Activated gamma-delta T cell (primary cell): ENCODE measurements around the gene TSPAN6.

Source experiments
- DNase-seq: peaks from one replicate; lab custom pipeline; 2025; lab: John Stamatoyannopoulos, UW
- total RNA-seq, 2 donors: gene quantifications; one replicate each; lab custom pipeline; 2026; lab: John Stamatoyannopoulos, UW

Gene TSPAN6
- 0.74 to 1.8 reads per million in 2 donors for total RNA-seq

DNA sequence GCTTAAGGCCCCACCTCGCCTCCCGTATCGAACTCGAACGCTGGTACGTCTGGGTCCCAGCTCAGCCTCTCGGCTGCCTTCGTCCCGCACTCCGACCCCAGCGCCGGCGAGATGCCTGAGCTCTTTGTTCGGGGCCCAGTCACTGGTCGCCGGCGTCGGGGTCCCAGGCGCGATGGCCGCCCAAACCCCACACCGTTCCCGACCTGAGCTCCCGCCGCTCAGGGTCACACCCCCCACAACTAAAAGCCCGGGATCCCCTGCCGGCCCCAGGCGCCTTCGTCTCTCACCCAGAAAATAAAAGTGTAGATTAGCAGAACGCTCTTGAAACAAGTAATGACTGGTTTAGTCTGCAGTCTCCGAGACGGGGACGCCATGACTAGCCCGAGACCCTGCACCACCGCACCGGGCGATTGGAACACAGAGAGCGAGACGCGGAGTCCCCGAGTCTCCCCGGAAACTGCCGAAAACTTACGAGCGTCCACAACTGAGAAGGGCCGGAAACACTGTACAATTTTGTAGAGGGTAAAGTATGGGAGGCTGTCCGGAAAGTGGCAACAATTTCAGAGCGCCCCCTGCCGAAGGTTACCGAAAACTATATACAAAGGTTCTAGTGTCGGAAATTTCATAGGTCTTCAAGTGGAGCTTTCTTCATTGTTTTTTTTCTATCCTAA is at the start of gene TSPAN6:
TSS of gene TSPAN6 (minus strand) at position 486 of the 671 bp plus-strand sequence. CDS start at position 374, 112 bp downstream.
- no peak for DNase-seq

DNA sequence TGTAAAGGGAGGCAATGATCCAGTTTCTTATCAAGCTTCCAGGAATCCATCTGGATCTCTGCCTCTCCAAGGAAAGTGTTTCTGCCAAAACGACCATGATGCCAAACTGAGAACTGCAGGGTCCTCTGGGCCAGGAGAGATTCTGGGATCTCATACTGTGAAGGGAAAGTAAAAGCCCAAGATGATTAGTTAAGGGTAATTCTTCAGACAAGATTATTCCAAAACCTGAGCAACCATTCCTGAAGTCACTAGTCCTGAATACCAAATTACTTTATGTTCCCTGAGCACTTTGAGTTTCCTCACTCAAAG is 49.3 kb upstream of the TSPAN6 start:
- no peak for DNase-seq

GRCh38 chrX:100685284-100685996 is 48.8 kb upstream of the TSPAN6 start:
- DNase-seq: no peak

DNA sequence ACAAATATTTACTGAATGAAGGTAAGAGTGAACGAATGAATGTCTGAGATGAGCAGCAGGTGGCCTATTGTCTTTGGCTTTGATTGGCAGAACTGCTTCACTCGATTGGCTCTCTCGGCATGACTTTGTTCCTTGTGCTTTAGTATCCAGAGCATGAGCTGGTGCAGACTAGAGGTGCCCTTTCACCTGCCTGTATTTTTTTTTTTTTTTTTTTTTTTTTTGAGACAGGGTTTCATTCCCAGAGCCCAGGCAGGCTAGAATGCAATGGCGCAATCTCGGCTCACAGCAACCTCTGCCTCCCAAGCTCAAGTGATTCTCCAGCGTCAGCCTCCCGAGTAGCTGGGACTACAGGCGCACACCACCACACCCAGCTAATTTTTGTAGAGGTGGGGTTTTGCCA is 46.3 kb upstream of the TSPAN6 start:
- DNase-seq: no peak

DNA sequence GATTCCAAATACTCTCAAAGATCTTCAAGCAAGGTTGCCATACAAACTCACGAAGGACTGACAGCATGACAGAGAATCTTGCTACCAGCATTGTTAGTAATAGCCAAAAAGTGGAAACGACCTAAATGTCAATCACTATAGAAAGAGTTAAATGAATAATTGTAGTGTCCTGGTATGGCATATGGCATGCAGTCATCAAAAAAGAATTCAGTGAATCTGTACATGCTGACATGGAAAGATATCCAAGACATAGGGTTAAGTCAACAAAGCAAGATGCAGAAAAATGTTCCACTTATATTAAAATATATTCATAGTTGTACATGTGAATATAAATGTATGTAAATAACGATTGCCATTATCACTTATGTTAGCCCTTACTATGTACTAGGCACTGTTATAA is 45.0 kb upstream of the TSPAN6 start:
- DNase-seq: no peak

- no peak for DNase-seq
Observed at GRCh38 chrX:100680756-100681155, 44.1 kb upstream of the TSPAN6 start.

GRCh38 chrX:100677611-100678181 is 41.1 kb upstream of the TSPAN6 start:
- no peak for DNase-seq

GRCh38 chrX:100674705-100675104 is 38.1 kb upstream of the TSPAN6 start:
- no peak for DNase-seq

DNA sequence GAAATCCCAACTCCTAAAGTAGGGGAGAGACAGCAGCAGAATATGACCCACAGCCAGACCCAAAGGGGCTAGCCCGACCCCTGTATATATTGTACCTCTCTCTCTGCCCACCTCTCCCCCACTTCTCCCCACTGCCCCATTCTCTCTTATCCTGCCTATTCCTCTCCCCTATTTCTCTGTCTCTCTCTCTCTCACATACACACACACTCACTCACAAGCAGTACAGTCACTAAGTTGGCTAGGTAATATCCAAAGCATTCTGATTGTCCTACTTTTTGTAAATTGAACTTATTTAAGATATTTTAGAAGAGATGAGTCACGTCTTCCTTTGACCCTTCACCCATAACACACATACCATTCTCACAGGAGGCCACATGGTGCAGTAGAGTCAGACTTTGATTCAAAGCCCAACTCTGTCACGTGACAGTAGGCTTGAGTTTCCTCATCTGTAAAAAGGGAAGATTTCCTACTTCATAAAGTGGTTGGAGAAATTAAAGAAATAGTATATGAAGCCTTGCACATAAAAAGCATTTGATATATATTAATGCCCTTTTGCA is 36.9 kb upstream of the TSPAN6 start:
- no peak for DNase-seq

DNA sequence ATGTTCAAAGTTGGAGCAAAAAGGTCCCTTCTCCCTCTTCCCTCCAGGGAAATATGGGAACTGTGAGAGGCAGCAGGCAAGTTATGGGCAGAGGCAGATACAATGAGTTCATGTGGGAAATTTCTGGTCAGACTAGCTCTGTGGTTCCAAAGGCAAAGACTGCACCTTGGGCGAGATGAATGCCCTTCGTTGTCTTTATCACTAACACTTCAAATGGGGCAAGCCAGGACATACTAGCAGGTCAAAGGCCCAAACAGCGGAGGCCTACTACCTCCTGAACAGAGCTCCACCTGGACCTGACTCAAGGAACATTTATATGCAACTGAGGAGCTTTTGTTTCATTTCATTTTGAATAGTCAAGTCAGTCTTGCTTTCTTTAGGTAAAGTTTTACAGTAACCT is 36.4 kb upstream of the TSPAN6 start:
- DNase-seq: no peak

GRCh38 chrX:100663642-100664041 is 27.0 kb upstream of the TSPAN6 start:
- no peak for DNase-seq

DNA sequence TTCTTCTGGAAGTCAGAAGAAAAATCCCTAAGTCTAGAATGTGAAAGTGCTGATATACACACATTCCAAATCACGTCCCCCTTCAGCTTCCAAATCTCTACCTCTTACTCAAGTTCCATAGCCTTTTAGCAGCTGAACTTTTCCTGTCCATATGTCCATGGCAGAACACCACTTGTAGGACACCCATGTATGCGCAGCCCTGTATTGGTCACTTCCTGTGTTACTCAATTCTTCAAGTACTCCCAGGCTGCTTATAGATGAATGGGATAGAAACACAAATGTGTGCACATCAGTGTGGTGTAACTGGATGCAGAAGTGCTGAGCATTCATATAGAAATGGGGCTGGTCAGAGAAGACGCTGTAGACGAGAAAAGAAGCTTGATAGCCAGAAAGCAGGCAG is 26.2 kb upstream of the TSPAN6 start:
- DNase-seq: no peak

DNA sequence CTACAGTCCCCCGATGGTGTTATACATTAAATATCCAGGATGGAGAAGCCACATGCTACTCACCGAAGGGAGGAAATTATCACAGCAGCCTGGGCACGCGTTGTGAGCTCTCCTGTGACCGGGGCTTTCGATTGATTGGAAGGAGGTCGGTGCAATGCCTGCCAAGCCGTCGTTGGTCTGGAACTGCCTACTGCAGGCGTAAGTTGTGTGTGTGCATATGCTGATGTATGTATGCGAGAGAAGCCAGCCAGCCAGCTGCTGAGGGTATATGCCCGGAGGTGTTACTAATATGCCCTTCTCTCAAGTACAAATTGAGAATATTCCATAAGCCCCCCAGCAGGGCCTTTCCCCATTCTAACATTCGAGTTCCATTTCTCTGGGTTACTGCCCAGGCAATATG is 25.6 kb upstream of the TSPAN6 start:
- no peak for DNase-seq

DNA sequence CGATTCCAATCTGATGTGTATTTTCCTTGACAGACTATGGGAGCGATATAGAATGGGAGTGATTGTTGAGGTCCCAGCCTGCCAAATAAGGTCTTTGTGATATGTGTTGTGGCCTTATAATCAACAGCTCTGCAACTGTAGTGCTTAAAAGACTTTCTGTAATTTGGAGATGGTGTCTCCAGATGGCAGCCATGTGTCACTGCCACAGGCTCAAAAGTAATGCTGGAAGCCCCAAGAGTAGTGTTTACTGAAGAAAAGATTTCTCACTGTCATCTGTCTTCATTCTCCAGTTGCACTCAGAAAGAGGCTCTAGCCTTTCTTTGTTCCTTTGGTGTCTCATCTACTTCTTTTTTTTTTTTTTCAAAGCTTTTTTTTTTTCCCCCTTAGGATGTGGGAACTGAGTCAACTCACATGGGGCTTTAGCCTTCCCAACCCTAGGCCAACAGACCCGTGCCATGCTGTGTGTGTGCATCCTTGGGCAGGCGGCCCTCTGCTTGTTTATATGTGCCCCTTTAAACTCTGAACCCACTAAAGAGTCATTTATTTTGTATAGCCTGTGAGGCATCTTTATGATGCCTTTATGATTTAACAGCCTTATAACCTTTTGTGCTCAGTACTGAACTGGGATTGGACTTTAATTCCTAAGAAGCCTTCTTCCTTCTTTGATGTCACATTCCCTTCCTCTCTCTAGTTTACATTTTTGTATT is 23.0 kb upstream of the TSPAN6 start:
- DNase-seq: no peak

- DNase-seq: no peak
Observed at GRCh38 chrX:100658941-100659381, 22.4 kb upstream of the TSPAN6 start.

GRCh38 chrX:100654261-100654660 is 17.7 kb upstream of the TSPAN6 start:
- no peak for DNase-seq

DNA sequence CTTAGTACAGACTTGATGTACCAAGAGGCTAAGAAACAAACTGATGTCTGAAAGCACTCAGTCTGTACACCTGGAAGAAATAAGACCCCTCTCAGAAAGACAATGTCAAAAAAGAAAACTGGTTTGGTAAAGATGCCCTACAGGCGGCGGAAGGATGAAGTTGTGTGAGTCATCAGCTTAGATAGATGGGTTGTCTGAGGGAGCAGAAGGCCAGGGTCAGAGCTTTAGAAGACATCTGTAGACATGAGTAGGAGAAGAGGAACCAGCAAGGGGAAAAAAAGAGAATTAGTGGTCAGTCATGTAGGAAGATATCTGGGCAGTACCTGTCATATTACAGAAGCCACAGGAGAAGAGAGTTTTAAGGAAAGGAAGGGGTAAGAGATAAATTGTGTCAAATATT is 15.7 kb upstream of the TSPAN6 start:
- DNase-seq: no peak

DNA sequence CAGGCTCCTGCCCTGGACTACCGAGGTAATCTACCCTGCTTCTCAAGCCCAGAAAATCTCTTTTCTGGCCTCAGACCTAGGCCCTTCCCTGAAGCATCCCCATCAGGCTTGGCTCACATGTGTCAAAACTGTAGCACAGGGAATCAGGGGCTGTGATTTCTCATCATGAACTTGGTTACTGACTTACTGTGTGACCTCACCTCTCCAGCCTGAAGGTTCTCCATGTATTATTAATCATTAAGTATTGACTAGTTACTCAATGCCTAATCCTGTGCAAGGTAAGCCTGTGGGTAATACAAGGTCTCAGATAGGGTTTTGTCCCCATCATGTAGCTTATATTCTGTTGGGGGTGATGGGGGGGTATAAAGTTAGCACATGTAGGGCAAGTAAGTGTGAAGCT is 14.2 kb upstream of the TSPAN6 start:
- no peak for DNase-seq

GRCh38 chrX:100649550-100650356 is 13.1 kb upstream of the TSPAN6 start:
- no peak for DNase-seq

DNA sequence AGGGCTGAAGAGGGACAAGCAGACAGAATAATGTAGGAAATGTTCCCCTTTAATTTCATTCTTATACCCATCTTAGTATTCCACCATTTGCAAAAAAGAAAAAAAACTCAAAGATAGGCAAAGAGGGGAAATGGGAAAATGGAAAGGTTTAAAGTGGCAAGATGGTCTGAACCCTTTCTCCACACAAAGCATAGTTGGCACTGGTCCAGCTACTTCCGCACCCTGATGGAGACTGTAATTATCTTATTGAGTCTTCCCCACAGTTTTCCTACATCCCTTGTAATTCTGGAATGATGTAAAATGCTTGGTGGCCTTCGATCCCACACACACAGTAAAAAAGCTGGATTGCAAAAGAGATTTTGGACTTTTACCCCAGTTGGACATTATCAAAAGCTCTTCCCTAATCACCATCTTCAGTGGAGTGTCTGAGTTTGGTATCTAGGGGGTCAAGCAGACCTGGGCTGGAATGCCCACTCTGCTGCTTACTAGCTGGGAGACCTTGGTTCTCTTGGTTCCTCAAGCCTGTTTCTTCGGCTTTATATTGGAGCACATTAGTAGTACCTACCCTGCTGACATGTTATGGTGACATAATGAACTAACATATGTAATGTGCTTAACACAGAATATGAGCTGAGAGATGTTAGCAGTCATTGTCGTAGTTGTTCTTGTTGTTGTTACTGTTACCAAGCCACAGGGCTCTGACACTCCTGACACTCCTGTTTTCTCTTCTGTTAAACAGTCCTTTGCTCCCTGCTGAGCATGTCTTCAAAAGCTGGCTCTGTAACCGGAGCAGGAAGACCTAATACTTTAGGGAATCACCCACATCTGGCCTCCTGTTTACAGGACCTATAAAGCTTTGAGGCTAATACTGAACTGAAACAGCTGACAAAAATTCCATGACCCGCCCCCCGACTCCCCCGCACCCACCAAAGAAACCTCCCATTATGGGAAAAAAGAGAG is 12.1 kb upstream of the TSPAN6 start:
- DNase-seq: no peak
